Measurements from ENCODE around the gene CCDC154. TPM values are rescaled to one million over a fixed set of nuclear protein-coding genes. Genes with fewer than 3 reads are reported as not detected.

CCDC154 gene
- total RNA-seq, 2 donors from 2014 or later = 1.9 to 2.2 TPM

DNA sequence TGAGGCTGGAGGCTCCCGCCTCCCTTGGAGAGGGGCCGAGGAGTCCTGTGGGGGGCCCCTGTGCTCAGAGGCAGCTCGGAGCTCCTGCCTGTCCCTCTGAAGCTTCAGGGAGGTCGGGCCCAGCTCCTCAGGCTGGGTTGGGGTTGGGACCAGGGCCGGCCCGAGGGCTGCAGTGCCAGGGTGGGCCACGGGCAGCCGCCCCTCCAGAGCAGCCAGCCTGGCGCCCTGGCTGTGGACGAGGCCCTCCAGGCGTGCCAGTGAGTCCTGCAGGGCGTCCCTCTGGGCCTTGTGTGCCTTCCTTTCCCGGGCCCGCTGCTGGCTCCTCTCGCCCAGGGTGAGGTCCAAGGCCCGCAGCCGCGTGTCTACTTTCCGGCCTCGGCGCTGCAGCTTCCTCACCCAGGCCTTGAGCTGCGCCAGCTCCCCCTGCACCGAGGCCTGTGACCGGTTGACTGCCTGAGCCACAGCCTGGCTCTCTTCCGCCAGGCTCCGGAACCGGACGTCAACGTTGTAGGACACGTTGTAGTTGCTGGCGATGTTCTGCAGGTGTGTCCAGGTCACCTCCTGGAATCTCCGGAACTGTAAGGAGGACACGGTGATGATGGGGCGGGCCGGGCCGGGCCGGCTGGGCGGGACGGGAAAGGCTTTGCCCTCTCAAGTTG lies 43.2 kb upstream of the CCDC154 start:
- TF ChIP-seq, protein P1, sequence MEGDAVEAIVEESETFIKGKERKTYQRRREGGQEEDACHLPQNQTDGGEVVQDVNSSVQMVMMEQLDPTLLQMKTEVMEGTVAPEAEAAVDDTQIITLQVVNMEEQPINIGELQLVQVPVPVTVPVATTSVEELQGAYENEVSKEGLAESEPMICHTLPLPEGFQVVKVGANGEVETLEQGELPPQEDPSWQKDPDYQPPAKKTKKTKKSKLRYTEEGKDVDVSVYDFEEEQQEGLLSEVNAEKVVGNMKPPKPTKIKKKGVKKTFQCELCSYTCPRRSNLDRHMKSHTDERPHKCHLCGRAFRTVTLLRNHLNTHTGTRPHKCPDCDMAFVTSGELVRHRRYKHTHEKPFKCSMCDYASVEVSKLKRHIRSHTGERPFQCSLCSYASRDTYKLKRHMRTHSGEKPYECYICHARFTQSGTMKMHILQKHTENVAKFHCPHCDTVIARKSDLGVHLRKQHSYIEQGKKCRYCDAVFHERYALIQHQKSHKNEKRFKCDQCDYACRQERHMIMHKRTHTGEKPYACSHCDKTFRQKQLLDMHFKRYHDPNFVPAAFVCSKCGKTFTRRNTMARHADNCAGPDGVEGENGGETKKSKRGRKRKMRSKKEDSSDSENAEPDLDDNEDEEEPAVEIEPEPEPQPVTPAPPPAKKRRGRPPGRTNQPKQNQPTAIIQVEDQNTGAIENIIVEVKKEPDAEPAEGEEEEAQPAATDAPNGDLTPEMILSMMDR (conservative IDR thresholded peaks at IDR 0.05) = no peak
- no peaks in the 10 kb centered on the region for H3K4me1 Mint-ChIP-seq
- H3K36me3 ChIP-seq (ENCODE audit: control insufficient read depth, insufficient read depth, low read length) = no peaks in the 10 kb centered on the region
- H3K9ac ChIP-seq (ENCODE audit: extremely low read depth, low read length, poor library complexity, severe bottlenecking) = no peak overlapping the region
- WGBS, 2 experiments (ENCODE audit: insufficient coverage in 1 of 2, insufficient read length in 1 of 2) = 92 to 93% methylated on average over 38 to 39 of the region's 39 CpGs
- H3K9me3 ChIP-seq (ENCODE audit: control insufficient read depth, low read length) = no peaks in the 10 kb centered on the region
- no peak overlapping the region for H3K27ac ChIP-seq (ENCODE audit: low read depth, low read length)
- no peak overlapping the region for H3K27ac Mint-ChIP-seq
- peaks cover under 1% of the 10 kb centered on the region for H3K4me1 ChIP-seq (ENCODE audit: control insufficient read depth, insufficient read depth, low read length)
- H3K27me3 Mint-ChIP-seq (ENCODE audit: insufficient read depth) = peaks cover 24% of the 10 kb centered on the region
- no peak overlapping the region for H3K4me3 Mint-ChIP-seq
- no peaks in the 10 kb centered on the region for H3K36me3 Mint-ChIP-seq (ENCODE audit: low read depth)
- DNase-seq = no peak
- H3K9me3 Mint-ChIP-seq = no peaks in the 10 kb centered on the region
- H3K27me3 ChIP-seq (ENCODE audit: control insufficient read depth, insufficient read depth, low read length, poor library complexity, severe bottlenecking) = peaks cover 7% of the 10 kb centered on the region
- H3K4me3 ChIP-seq (ENCODE audit: low read length) = no peak overlapping the region

DNA sequence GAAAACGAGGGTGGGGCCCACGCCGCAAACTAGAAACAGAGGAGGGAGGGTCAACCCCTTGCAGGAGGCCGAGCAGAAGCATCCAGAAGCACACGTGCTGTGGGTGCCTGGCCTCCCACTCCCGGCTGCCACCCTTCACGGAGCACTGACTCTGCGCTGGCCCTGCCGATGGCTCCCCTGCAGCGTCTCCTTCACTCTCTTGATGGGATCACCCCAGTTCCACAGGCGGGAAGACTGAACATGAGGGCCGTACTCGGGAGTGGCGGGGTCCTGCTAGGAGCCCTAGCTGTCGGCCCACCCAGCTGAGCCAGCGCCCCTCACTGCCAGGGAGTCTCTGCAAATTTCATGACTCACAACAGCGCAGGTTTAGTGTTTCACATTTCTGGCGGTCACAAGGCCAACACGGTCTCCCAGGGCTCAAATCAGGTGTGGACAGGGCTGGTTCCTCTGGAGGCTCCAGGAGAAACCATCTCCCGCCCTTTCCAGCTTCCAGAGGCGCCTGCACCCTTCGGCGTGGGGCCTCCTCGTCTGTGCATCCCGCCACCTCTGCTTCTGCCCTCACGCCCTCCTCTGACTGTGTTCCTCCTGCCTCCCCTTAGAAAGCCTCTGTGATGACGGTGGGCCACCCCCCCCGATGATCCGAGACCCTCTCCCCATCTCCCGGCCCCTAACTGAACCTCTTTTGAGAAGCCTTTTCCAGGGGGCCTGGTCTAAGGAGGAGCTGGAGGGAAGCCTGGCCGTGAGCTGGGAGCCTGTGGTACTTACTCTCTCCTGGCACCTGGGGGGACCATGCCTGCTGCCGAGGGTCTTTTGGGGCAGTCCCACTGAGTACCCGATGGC lies 42.4 kb upstream of the CCDC154 start:
- peaks cover 25% of the 10 kb centered on the region for H3K27me3 Mint-ChIP-seq (ENCODE audit: insufficient read depth)
- no peaks in the 10 kb centered on the region for H3K4me1 Mint-ChIP-seq
- Histone ChIP-seq H3K27ac (ENCODE audit: low read depth, low read length) (no peak overlapping the region), H3K9ac (ENCODE audit: extremely low read depth, low read length, poor library complexity, severe bottlenecking) (no peak overlapping the region), H3K4me3 (ENCODE audit: low read length) (no peak overlapping the region), H3K4me1 (ENCODE audit: control insufficient read depth, insufficient read depth, low read length) (no peaks in the 10 kb centered on the region), H3K9me3 (ENCODE audit: control insufficient read depth, low read length) (no peaks in the 10 kb centered on the region), H3K36me3 (ENCODE audit: control insufficient read depth, insufficient read depth, low read length) (no peaks in the 10 kb centered on the region), H3K27me3 (ENCODE audit: control insufficient read depth, insufficient read depth, low read length, poor library complexity, severe bottlenecking) (peaks cover 7% of the 10 kb centered on the region)
- H3K4me3 Mint-ChIP-seq = no peak overlapping the region
- no peak overlapping the region for H3K27ac Mint-ChIP-seq
- WGBS, 2 experiments (ENCODE audit: insufficient coverage in 1 of 2, insufficient read length in 1 of 2) = 90% methylated on average over 25 to 33 of the region's 33 CpGs
- no peaks in the 10 kb centered on the region for H3K36me3 Mint-ChIP-seq (ENCODE audit: low read depth)
- no peak for DNase-seq
- H3K9me3 Mint-ChIP-seq = no peaks in the 10 kb centered on the region
- TF ChIP-seq, protein P1 (conservative IDR thresholded peaks at IDR 0.05) = no peak

DNA sequence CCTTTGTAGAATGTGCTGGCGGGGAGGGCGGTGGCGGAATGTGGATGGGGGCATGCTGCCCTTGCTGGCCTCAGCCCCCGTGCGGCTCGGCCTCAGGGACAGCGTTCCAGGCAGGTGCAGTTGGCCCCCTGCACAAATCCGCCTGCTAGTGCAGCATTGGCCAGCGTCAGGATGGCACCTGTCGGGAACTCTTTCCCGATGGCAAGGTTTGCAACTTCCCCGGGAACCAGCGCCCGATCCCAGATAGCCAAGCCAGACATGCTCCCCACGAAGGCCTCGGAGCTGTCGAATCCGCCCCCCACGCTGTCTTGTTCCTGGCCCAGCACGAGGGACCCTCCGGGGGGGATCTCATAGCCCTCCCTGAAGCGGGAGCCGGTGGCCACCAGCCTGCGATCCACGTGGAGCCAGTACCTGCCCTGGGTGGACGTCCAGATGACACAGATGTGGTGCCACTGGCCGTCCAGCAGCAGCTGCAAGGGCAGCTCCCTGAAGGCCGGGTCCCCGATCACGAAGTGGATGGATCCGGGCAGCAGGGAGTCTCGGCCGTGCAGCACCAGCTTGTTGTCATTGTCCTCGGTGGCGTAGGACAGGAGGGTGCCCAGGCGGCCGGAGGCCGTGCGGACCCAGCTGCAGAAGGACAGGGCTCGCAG lies 41.6 kb upstream of the CCDC154 start:
- no peak overlapping the region for H3K27ac Mint-ChIP-seq
- 89 to 93% methylated on average over 37 to 40 of the region's 40 CpGs for WGBS, 2 experiments (ENCODE audit: insufficient coverage in 1 of 2, insufficient read length in 1 of 2)
- H3K4me3 Mint-ChIP-seq = no peak overlapping the region
- no peaks in the 10 kb centered on the region for H3K4me1 Mint-ChIP-seq
- Histone ChIP-seq H3K9me3 (ENCODE audit: control insufficient read depth, low read length) (no peaks in the 10 kb centered on the region), H3K9ac (ENCODE audit: extremely low read depth, low read length, poor library complexity, severe bottlenecking) (no peak overlapping the region), H3K4me3 (ENCODE audit: low read length) (no peak overlapping the region), H3K36me3 (ENCODE audit: control insufficient read depth, insufficient read depth, low read length) (no peaks in the 10 kb centered on the region), H3K27me3 (ENCODE audit: control insufficient read depth, insufficient read depth, low read length, poor library complexity, severe bottlenecking) (peaks cover 7% of the 10 kb centered on the region), H3K27ac (ENCODE audit: low read depth, low read length) (no peak overlapping the region), H3K4me1 (ENCODE audit: control insufficient read depth, insufficient read depth, low read length) (no peaks in the 10 kb centered on the region)
- H3K36me3 Mint-ChIP-seq (ENCODE audit: low read depth) = no peaks in the 10 kb centered on the region
- peaks cover 31% of the 10 kb centered on the region for H3K27me3 Mint-ChIP-seq (ENCODE audit: insufficient read depth)
- peaks cover 3% of the 10 kb centered on the region for H3K9me3 Mint-ChIP-seq
- TF ChIP-seq, protein P1 (conservative IDR thresholded peaks at IDR 0.05) = no peak
- no peak for DNase-seq

Measured in endodermal cell (in vitro differentiated cells).